ENCODE data around the gene CHPF. TPM values are rescaled to one million over a fixed set of nuclear protein-coding genes. Genes with fewer than 3 reads are reported as not detected.

The CHPF gene
- total RNA-seq, 1 donor from 2014 or later: 285 TPM

DNA sequence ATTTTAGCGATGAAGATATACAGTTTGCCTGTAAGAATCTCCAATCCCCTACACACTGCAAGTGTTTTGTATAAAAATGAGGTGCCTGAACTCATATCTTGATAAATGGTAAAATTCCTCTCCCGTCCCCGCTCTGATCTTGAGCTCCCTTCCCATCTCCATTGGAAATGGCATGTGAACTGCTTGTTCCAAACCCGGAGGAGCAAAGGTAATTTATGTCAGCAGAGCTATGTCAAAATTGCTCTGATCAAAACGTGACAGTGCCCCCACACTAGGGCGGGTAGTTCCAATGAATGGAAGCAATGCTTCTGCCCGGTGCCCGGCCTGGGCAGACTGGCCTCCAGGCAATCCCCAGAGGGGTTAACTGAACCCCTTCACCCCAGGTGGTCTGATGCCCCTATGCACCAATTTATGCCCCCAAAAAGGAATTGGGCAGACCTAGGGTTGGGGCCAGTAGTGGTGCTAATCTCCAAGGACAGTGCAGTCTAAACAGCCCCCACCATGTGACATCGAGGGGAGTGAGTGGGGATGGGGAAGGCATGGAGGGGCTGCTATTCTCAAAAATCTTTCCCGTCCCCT lies 48.6 kb downstream of the CHPF start:
- Histone ChIP-seq H3K4me3 (ENCODE audit: low read depth, low read length) (no peak overlapping the region), H3K36me3 (ENCODE audit: control insufficient read depth, insufficient read depth, low read length) (no peaks in the 10 kb centered on the region), H3K27me3 (ENCODE audit: control insufficient read depth, insufficient read depth, low read length) (peaks cover 69% of the 10 kb centered on the region)
- DNase-seq (ENCODE audit: low read depth): no peak
- TF ChIP-seq CTCF (IDR thresholded peaks at IDR 0.05; ENCODE audit: insufficient read depth, low read length, poor library complexity, severe bottlenecking): no peak

DNA sequence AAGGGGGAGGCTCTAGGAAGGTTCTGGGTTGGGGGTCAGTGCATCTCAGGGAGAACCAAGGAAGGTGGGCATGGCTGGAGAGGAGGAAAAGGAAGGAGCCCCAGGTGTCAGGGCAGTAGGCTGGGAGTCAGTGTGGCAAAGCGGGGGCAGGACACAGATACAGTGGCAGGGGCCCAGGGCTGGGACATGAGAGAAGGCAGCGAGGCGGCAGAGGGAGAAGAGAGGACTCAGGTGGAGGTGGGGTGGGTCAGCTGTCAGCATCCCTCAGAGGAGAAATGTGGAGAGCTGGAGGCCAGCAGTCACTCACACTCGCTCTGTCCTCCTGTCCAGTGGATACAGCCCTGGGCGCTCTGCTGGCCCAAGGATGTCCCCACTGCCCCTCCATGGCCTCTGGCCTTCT lies 50.5 kb downstream of the CHPF start:
- Histone ChIP-seq H3K36me3 (ENCODE audit: control insufficient read depth, insufficient read depth, low read length) (no peaks in the 10 kb centered on the region), H3K27me3 (ENCODE audit: control insufficient read depth, insufficient read depth, low read length) (peaks cover 73% of the 10 kb centered on the region), H3K4me3 (ENCODE audit: low read depth, low read length) (no peak overlapping the region)
- no peak for DNase-seq (ENCODE audit: low read depth)
- TF ChIP-seq CTCF (IDR thresholded peaks at IDR 0.05; ENCODE audit: insufficient read depth, low read length, poor library complexity, severe bottlenecking): no peak

DNA sequence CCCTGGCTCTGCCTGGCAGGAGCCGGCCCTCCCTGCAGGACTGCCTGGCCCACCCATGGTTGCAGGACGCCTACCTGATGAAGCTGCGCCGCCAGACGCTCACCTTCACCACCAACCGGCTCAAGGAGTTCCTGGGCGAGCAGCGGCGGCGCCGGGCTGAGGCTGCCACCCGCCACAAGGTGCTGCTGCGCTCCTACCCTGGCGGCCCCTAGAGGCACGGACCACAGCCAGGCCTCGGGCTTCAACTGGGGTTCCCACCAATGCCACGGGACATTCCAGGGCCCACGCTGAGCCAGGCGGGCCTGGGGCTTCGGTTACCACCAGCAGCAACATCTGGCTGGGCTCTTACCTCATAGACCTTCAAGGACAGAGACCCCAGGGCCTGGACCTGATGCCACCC lies 51.0 kb downstream of the CHPF start:
- no peaks in the 10 kb centered on the region for H3K36me3 ChIP-seq (ENCODE audit: control insufficient read depth, insufficient read depth, low read length)
- no peak overlapping the region for H3K4me3 ChIP-seq (ENCODE audit: low read depth, low read length)
- no peak for DNase-seq (ENCODE audit: low read depth)
- H3K27me3 ChIP-seq (ENCODE audit: control insufficient read depth, insufficient read depth, low read length): peaks cover 70% of the 10 kb centered on the region
- no peak for TF ChIP-seq CTCF (IDR thresholded peaks at IDR 0.05; ENCODE audit: insufficient read depth, low read length, poor library complexity, severe bottlenecking)

DNA sequence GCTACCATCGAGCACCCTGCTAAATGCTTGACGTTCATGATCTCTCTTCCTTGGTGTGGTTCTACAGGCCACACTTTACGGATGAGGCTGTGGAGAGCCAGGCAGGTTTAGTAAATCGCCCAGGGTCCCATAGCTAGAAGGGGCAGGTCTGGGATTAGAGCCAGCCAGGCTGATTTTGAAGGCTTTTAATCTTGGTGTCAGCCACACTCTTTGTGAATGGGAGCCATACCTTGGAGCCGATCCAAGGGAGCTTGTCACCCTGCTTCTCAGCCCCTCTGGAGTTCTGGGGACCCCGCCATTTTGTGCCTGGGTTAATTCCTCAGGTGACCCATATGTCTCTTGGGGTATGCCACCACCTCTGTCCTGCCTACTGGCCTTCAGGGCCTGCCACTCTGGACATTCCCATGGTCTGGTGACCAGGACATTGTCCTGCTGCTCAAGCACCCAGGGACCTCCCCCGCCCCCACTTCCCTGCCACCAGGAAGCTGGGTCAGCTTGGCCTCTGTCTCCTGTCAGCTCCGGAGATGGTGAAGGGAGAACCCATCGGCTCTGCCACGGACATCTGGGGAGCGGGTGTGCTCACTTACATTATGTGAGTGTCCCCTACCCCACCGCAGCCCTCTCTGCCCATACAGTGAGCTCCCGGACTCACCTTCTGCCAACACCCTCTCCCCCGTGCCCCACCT lies 52.2 kb downstream of the CHPF start:
- Histone ChIP-seq H3K27me3 (ENCODE audit: control insufficient read depth, insufficient read depth, low read length) (peaks cover 68% of the 10 kb centered on the region), H3K36me3 (ENCODE audit: control insufficient read depth, insufficient read depth, low read length) (no peaks in the 10 kb centered on the region), H3K4me3 (ENCODE audit: low read depth, low read length) (no peak overlapping the region)
- DNase-seq (ENCODE audit: low read depth): no peak
- TF ChIP-seq CTCF (IDR thresholded peaks at IDR 0.05; ENCODE audit: insufficient read depth, low read length, poor library complexity, severe bottlenecking): no peak

GRCh38 chr2:219490600-219491130 lies 52.9 kb downstream of the CHPF start:
- Histone ChIP-seq H3K36me3 (ENCODE audit: control insufficient read depth, insufficient read depth, low read length) (no peaks in the 10 kb centered on the region), H3K4me3 (ENCODE audit: low read depth, low read length) (no peak overlapping the region), H3K27me3 (ENCODE audit: control insufficient read depth, insufficient read depth, low read length) (peaks cover 68% of the 10 kb centered on the region)
- no peak for DNase-seq (ENCODE audit: low read depth)
- no peak for TF ChIP-seq CTCF (IDR thresholded peaks at IDR 0.05; ENCODE audit: insufficient read depth, low read length, poor library complexity, severe bottlenecking)
